ENCODE data around the gene UBE2J2.

GRCh38 chr1:1240348-1240732 lies 33.3 kb downstream of the UBE2J2 start:
- TF ChIP-seq POLR2A (IDR thresholded peaks at IDR 0.05; ENCODE audit: low read depth, low read length) (no peak), POLR2AphosphoS5 (IDR thresholded peaks at IDR 0.05; ENCODE audit: low read depth, low read length) (no peak), TAF1 (IDR thresholded peaks at IDR 0.05; ENCODE audit: borderline replicate concordance, low read depth, low read length) (no peak)
